Ishikawa (cell line): ENCODE results near the gene MAVS.

Experiments
- CEBPB ChIP-seq: IDR thresholded peaks from 2 replicates; pipeline ENCODE4 v1.6.1; 2012
- CREB1 ChIP-seq: IDR thresholded peaks from 2 replicates; pipeline ENCODE4 v1.6.1; 2012; ENCODE audit warnings: low read depth
- EGR1 ChIP-seq: IDR thresholded peaks from 2 replicates; pipeline ENCODE4 v1.6.1; 2012
- EP300 ChIP-seq: IDR thresholded peaks from 2 replicates; pipeline ENCODE4 v1.6.1; 2012; ENCODE audit warnings: borderline replicate concordance
- FOXM1 ChIP-seq: IDR thresholded peaks from 2 replicates; pipeline ENCODE4 v1.6.1; 2012; ENCODE audit warnings: low read depth, borderline replicate concordance
- NFIC ChIP-seq: IDR thresholded peaks from 2 replicates; pipeline ENCODE4 v1.6.1; 2012
- RAD21 ChIP-seq: IDR thresholded peaks from 2 replicates; pipeline ENCODE4 v1.6.1; 2012; ENCODE audit warnings: low read depth
- TAF1 ChIP-seq: IDR thresholded peaks from 2 replicates; pipeline ENCODE4 v1.6.1; 2012; ENCODE audit warnings: low read depth, mild to moderate bottlenecking
- TCF12 ChIP-seq: IDR thresholded peaks from 2 replicates; pipeline ENCODE4 v1.6.1; 2012; ENCODE audit warnings: low read depth
- TEAD4 ChIP-seq: IDR thresholded peaks from 2 replicates; pipeline ENCODE4 v1.6.1; 2012
- YY1 ChIP-seq: IDR thresholded peaks from 2 replicates; pipeline ENCODE4 v1.6.1; 2012; ENCODE audit warnings: low read depth
- ZBTB7A ChIP-seq: IDR thresholded peaks from 2 replicates; pipeline ENCODE4 v1.6.1; 2012; ENCODE audit warnings: low read depth
- TF ChIP-seq, protein P1 (sequence below): IDR thresholded peaks from 2 replicates; pipeline ENCODE4 v1.6.1; 2012
- TF ChIP-seq, protein P2 (sequence below): IDR thresholded peaks from 2 replicates; pipeline ENCODE4 v1.6.1; 2012
- TF ChIP-seq, protein P3 (sequence below): IDR thresholded peaks from 2 replicates; pipeline ENCODE4 v1.6.1; 2012; ENCODE audit warnings: low read depth, mild to moderate bottlenecking

Gene MAVS

GRCh38 chr20:3901706-3902440, 55.2 kb downstream of the MAVS start:
- no peak for TF ChIP-seq CEBPB
- TF ChIP-seq TEAD4, result no peak
- no peak for TF ChIP-seq YY1
- no peak for TF ChIP-seq EP300
- TF ChIP-seq, protein P1, sequence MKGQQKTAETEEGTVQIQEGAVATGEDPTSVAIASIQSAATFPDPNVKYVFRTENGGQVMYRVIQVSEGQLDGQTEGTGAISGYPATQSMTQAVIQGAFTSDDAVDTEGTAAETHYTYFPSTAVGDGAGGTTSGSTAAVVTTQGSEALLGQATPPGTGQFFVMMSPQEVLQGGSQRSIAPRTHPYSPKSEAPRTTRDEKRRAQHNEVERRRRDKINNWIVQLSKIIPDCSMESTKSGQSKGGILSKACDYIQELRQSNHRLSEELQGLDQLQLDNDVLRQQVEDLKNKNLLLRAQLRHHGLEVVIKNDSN, result no peak
- TF ChIP-seq CREB1, result no peak

- TF ChIP-seq RAD21, result no peak
- TF ChIP-seq FOXM1, result no peak
- TF ChIP-seq, protein P1, result no peak
- TF ChIP-seq EP300, result no peak
- TF ChIP-seq ZBTB7A, result no peak
- TF ChIP-seq, protein P2, sequence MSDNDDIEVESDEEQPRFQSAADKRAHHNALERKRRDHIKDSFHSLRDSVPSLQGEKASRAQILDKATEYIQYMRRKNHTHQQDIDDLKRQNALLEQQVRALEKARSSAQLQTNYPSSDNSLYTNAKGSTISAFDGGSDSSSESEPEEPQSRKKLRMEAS, result no peak
- TF ChIP-seq EGR1, result no peak
- TF ChIP-seq TCF12, result no peak
- TF ChIP-seq CREB1, result no peak
- TF ChIP-seq, protein P3, sequence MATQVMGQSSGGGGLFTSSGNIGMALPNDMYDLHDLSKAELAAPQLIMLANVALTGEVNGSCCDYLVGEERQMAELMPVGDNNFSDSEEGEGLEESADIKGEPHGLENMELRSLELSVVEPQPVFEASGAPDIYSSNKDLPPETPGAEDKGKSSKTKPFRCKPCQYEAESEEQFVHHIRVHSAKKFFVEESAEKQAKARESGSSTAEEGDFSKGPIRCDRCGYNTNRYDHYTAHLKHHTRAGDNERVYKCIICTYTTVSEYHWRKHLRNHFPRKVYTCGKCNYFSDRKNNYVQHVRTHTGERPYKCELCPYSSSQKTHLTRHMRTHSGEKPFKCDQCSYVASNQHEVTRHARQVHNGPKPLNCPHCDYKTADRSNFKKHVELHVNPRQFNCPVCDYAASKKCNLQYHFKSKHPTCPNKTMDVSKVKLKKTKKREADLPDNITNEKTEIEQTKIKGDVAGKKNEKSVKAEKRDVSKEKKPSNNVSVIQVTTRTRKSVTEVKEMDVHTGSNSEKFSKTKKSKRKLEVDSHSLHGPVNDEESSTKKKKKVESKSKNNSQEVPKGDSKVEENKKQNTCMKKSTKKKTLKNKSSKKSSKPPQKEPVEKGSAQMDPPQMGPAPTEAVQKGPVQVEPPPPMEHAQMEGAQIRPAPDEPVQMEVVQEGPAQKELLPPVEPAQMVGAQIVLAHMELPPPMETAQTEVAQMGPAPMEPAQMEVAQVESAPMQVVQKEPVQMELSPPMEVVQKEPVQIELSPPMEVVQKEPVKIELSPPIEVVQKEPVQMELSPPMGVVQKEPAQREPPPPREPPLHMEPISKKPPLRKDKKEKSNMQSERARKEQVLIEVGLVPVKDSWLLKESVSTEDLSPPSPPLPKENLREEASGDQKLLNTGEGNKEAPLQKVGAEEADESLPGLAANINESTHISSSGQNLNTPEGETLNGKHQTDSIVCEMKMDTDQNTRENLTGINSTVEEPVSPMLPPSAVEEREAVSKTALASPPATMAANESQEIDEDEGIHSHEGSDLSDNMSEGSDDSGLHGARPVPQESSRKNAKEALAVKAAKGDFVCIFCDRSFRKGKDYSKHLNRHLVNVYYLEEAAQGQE, result no peak
- TF ChIP-seq YY1, result no peak
- no peak for TF ChIP-seq CEBPB
- TF ChIP-seq TAF1, result no peak
- TF ChIP-seq NFIC, result no peak
- TF ChIP-seq TEAD4, result no peak
These were observed 55.8 kb downstream of the MAVS start for GRCh38 chr20:3902446-3902845.

GRCh38 chr20:3904224-3904623, 57.6 kb downstream of the MAVS start:
- TF ChIP-seq TAF1 (no peak), TCF12 (no peak), RAD21 (no peak), CEBPB (no peak), EGR1 (no peak), NFIC (no peak), TEAD4 (no peak), ZBTB7A (no peak), YY1 (no peak), EP300 (no peak), CREB1 (no peak), FOXM1 (no peak)
- TF ChIP-seq, protein P2, result no peak
- TF ChIP-seq, protein P1, result no peak
- TF ChIP-seq, protein P3, result no peak

- TF ChIP-seq FOXM1 (no peak), NFIC (no peak)
These were observed 58.2 kb downstream of the MAVS start for GRCh38 chr20:3904857-3905256.

- TF ChIP-seq TCF12, result no peak
These were observed 62.0 kb downstream of the MAVS start for GRCh38 chr20:3908667-3909066.

DNA sequence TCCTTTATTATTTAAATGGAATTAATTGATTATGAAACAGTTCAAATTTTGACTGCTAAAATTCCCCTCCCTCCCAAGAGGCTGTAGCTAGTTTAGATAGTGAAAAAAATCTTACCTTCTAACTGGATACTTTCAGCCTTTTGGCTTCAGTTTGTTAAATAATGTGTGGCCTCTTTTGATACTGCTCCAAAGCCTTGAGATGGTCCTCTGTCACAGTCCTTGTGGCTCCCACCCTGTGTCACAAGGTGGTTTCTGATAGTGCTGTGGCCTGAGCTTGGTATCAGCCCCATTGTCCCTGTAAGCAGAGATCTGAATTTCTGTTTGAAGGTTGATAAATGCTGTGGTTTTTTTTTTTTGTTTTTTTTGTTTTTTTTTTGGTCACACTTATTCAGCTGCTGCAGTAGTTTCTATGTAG, 63.3 kb downstream of the MAVS start:
- TF ChIP-seq NFIC (no peak), ZBTB7A (no peak), CEBPB (no peak), TEAD4 (no peak), RAD21 (no peak), FOXM1 (no peak), EGR1 (no peak), TCF12 (no peak), CREB1 (no peak), YY1 (no peak), EP300 (no peak), TAF1 (no peak)
- TF ChIP-seq, protein P3, result no peak
- TF ChIP-seq, protein P2, result no peak
- TF ChIP-seq, protein P1, result no peak
